Measurements from ENCODE around the gene MPP1.

The MPP1 gene

GRCh38 chrX:154785716-154786115 is 19.6 kb downstream of the MPP1 start:
- no peaks in the 10 kb centered on the region for H3K27me3 ChIP-seq (ENCODE audit: control insufficient read depth, low read length)
- no peaks in the 10 kb centered on the region for H3F3A ChIP-seq (ENCODE audit: control insufficient read depth, insufficient read depth)
- no peaks in the 10 kb centered on the region for H3K9me3 ChIP-seq (ENCODE audit: control insufficient read depth, insufficient read depth, low read length)
- no peaks in the 10 kb centered on the region for H3K36me3 ChIP-seq (ENCODE audit: control insufficient read depth, low read length)
- H3K9me2 ChIP-seq (replicated peaks; ENCODE audit: control insufficient read depth, low read length): no peaks in the 10 kb centered on the region
- no peak overlapping the region for H3K4me3 ChIP-seq (ENCODE audit: low read length)
- H3K4me2 ChIP-seq (ENCODE audit: low read length): no peak overlapping the region
- no peaks in the 10 kb centered on the region for H4K20me1 ChIP-seq (ENCODE audit: control insufficient read depth, insufficient read depth, low read depth, low read length)
- no peaks in the 10 kb centered on the region for H3K79me2 ChIP-seq (ENCODE audit: control insufficient read depth, low read length)
- H3K4me1 ChIP-seq (ENCODE audit: control insufficient read depth, low read length): no peaks in the 10 kb centered on the region
- TF ChIP-seq EZH2phosphoT487 (IDR thresholded peaks at IDR 0.05; ENCODE audit: borderline replicate concordance, low read length): no peak
- no peak for TF ChIP-seq CTCF (IDR thresholded peaks at IDR 0.05; ENCODE audit: low read depth, low read length, poor library complexity, severe bottlenecking)
- no peak overlapping the region for H3K27ac ChIP-seq (ENCODE audit: low read depth, low read length)

- Histone ChIP-seq H4K20me1 (ENCODE audit: control insufficient read depth, insufficient read depth, low read depth, low read length) (no peaks in the 10 kb centered on the region), H3K9me2 (replicated peaks; ENCODE audit: control insufficient read depth, low read length) (no peaks in the 10 kb centered on the region), H3K36me3 (ENCODE audit: control insufficient read depth, low read length) (no peaks in the 10 kb centered on the region), H3F3A (ENCODE audit: control insufficient read depth, insufficient read depth) (peaks cover 4% of the 10 kb centered on the region; the same call in 1 of the 2 replicates), H3K4me3 (ENCODE audit: low read length) (no peak overlapping the region), H3K4me2 (ENCODE audit: low read length) (no peak overlapping the region), H3K9me3 (ENCODE audit: control insufficient read depth, insufficient read depth, low read length) (no peaks in the 10 kb centered on the region), H3K79me2 (ENCODE audit: control insufficient read depth, low read length) (no peaks in the 10 kb centered on the region), H3K27ac (ENCODE audit: low read depth, low read length) (no peak overlapping the region), H3K4me1 (ENCODE audit: control insufficient read depth, low read length) (no peaks in the 10 kb centered on the region), H3K27me3 (ENCODE audit: control insufficient read depth, low read length) (no peaks in the 10 kb centered on the region)
- TF ChIP-seq EZH2phosphoT487 (IDR thresholded peaks at IDR 0.05; ENCODE audit: borderline replicate concordance, low read length) (no peak), CTCF (IDR thresholded peaks at IDR 0.05; ENCODE audit: low read depth, low read length, poor library complexity, severe bottlenecking) (no peak)
Observed at GRCh38 chrX:154784149-154784995, 20.9 kb downstream of the MPP1 start.

- H3K27ac ChIP-seq (ENCODE audit: low read depth, low read length): no peak overlapping the region
- H4K20me1 ChIP-seq (ENCODE audit: control insufficient read depth, insufficient read depth, low read depth, low read length): no peaks in the 10 kb centered on the region
- H3K27me3 ChIP-seq (ENCODE audit: control insufficient read depth, low read length): no peaks in the 10 kb centered on the region
- peaks cover 15% of the 10 kb centered on the region for H3F3A ChIP-seq (ENCODE audit: control insufficient read depth, insufficient read depth)
- no peaks in the 10 kb centered on the region for H3K79me2 ChIP-seq (ENCODE audit: control insufficient read depth, low read length)
- peaks cover 21% of the 10 kb centered on the region for H3K36me3 ChIP-seq (ENCODE audit: control insufficient read depth, low read length)
- no peak overlapping the region for H3K4me3 ChIP-seq (ENCODE audit: low read length)
- no peaks in the 10 kb centered on the region for H3K9me2 ChIP-seq (replicated peaks; ENCODE audit: control insufficient read depth, low read length)
- no peaks in the 10 kb centered on the region for H3K9me3 ChIP-seq (ENCODE audit: control insufficient read depth, insufficient read depth, low read length)
- H3K4me2 ChIP-seq (ENCODE audit: low read length): no peak overlapping the region
- H3K4me1 ChIP-seq (ENCODE audit: control insufficient read depth, low read length): no peaks in the 10 kb centered on the region
- TF ChIP-seq EZH2phosphoT487 (IDR thresholded peaks at IDR 0.05; ENCODE audit: borderline replicate concordance, low read length): no peak
- no peak for TF ChIP-seq CTCF (IDR thresholded peaks at IDR 0.05; ENCODE audit: low read depth, low read length, poor library complexity, severe bottlenecking)
Observed at GRCh38 chrX:154780968-154781367, 24.3 kb downstream of the MPP1 start.

All from DOHH2 (cell line).